ENCODE measurements around the gene SETD1B. TPM values are rescaled to one million over a fixed set of nuclear protein-coding genes. Genes with fewer than 3 reads are reported as not detected.

Gene SETD1B
- total RNA-seq, 1 donor, result 5.0 TPM

DNA sequence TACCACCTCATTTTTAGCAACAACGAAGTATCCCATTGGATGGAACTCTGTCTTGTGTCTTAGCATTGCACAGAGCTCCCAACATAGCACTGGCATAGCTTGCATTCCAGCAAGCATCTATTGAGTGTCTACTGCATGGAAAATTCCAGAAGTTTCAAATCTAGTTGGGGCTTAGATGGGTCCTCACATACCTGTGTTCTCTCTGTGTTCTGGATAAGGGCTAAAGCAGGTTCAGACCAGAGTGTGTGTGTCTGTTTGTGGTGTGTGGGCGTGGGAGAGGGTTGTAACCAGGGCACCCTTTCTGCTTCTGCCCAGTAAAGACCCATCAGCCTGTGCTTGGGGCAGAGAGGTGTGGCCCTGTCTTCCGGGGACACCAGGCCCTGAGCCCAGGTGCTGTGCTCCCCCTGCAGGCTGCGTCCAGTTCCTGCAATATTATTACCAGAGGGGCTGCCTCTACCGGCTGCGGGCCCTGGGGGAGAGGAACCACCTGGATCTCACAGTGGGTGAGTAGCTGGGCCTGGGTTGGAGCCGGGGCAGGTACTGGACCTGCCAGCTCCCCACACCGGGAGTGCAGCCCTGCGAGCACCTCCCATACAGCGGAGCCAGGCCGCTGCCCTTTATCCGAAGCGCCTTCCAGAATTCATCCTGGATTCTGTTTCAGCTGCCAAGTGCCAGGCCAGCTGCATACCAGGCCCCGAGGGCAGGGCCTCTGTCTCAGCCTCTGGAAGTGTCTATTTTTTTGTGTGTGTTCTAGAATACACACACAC is 30.6 kb upstream of the SETD1B start:
- TF ChIP-seq, protein P1, sequence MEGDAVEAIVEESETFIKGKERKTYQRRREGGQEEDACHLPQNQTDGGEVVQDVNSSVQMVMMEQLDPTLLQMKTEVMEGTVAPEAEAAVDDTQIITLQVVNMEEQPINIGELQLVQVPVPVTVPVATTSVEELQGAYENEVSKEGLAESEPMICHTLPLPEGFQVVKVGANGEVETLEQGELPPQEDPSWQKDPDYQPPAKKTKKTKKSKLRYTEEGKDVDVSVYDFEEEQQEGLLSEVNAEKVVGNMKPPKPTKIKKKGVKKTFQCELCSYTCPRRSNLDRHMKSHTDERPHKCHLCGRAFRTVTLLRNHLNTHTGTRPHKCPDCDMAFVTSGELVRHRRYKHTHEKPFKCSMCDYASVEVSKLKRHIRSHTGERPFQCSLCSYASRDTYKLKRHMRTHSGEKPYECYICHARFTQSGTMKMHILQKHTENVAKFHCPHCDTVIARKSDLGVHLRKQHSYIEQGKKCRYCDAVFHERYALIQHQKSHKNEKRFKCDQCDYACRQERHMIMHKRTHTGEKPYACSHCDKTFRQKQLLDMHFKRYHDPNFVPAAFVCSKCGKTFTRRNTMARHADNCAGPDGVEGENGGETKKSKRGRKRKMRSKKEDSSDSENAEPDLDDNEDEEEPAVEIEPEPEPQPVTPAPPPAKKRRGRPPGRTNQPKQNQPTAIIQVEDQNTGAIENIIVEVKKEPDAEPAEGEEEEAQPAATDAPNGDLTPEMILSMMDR (IDR thresholded peaks at IDR 0.05; ENCODE audit: insufficient read depth, low read length), result peak; percentile 84
- H3K4me3 ChIP-seq (ENCODE audit: low read depth, low read length), result no peak overlapping the region
- DNase-seq (ENCODE audit: low read depth), result peak; percentile 64

DNA sequence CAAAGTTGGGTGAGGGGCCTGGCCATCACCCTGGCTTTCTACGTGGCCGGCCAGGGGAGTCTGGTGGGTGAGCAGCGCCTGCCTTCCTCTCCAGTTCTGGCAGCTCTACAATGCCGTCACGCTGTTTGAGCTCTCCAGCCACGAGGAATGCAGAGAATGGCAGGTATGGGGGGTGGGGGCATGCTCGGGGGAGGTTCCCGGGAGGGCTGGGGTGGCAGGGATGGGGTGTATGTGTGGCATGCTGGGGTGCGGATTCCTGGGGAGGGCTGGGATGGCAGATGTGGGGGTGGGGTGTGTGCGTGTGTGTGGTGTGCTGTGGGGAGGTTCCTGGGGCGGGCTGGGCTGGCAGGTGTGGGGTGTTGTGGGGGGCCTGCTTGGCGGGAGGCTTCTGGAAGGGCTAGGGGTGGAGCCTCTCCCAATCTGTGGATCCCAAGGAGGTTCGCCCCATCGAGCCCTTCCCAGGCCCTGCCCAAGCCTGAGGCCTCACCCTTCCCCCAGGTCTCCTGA is 28.8 kb upstream of the SETD1B start:
- no peak for DNase-seq (ENCODE audit: low read depth)
- no peak overlapping the region for H3K4me3 ChIP-seq (ENCODE audit: low read depth, low read length)
- TF ChIP-seq, protein P1 (IDR thresholded peaks at IDR 0.05; ENCODE audit: insufficient read depth, low read length), result no peak

DNA sequence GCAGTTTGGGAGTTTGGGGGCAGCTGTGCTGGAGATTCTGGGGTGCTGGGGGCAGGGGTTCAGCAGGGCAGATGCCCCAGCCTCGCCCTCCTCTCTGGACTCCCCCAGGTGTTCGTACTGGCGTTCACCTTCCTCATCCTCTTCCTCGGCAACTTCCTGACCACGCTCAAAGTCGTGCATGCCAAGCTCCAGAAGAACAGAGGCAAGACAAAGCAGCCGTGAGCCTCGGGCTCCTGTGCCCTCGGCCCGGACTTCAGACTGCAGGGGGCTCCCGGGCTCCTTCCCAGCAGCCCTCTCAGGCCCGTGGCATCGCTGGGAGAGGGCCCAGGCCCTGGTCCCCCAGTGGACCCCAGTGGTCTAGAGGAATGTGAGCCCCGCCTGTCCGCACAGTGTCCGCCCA is 28.3 kb upstream of the SETD1B start:
- TF ChIP-seq, protein P1 (IDR thresholded peaks at IDR 0.05; ENCODE audit: insufficient read depth, low read length), result no peak
- DNase-seq (ENCODE audit: low read depth), result no peak
- H3K4me3 ChIP-seq (ENCODE audit: low read depth, low read length), result no peak overlapping the region

DNA sequence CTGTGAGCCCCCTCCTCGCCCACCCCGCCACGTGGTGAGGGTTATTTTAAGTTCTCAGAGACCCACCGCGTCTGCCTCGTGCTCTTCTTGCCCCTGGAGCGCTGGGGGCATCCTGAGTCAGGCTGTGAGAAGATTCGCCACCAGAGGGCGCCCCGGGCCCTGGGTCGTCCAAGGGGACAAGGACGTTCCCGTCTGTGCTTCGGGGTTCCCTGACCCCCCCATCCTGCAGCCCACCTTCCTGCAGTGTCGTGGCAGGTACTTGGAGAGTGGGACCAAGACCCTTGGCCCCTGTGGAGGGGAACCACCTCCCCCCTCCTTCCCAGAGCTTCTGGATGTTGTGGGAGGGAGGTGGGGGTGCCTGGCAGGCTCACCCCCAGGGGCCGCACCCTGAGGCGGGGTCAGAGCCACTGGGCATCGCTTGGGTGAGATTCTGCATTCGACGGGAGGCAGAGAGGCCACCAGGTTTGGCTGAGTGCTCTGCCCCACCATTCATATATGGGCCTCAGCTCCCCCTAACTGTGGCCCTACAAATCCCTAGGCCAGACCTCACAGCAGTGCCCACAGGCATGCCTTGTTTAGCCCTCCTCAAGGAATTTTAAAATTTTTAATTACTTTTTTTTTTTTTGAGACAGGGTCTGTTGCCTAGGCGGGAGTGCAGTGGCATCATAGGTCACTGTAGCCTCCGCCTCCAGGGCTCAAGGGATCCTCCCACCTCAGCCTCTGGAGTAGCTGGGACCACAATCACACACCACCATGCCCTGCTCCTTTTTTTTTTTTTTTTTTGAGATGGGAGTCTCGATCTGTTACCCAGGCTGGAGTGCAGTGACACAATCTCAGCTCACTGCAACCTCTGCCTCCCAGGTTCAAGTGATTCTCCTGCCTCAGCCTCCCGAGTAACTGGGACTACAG is 27.4 kb upstream of the SETD1B start:
- peak; percentile 61 for DNase-seq (ENCODE audit: low read depth)
- H3K4me3 ChIP-seq (ENCODE audit: low read depth, low read length), result no peak overlapping the region
- TF ChIP-seq, protein P1 (IDR thresholded peaks at IDR 0.05; ENCODE audit: insufficient read depth, low read length), result peak; percentile 84

DNA sequence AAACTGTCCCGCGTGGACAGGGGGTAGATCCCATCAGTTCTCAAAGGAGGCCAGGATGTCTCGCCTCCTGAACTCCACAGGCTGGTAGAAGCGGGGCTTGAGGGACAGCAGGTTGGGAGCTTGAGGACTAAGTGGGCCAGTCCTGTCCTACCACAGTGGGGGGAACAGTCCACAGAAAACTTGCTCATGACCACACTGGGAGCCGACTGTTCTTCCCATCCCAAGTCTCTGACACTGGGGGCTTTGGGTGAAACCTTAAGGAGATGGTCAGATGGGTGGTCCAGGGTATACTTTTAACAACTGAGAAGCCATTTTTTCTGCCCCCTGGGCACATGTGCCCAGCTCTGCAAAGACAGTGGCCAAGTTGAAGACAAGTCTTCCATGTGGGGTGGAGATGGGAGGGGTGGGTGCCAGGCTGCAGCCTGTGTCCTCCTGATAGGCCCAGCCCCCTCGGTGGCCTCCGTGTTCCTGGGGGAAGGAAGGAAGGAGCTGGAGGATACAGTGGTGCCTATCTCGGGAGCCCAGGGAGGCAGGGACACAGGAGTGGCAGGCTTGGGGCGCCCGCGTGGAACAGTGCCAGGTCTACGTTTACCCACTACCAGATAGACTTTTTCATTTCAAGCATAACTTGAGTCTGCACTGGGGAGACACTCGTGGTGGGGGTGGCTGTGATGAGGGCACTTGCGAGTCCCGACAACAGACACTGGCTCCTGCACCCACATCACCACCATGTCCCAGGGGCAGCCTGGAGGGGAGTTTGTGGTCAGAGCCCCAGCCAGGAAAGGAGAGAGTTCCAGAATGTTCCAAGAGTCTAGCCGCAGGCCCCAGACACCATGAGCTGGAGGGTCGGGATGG is 25.0 kb upstream of the SETD1B start:
- no peak for DNase-seq (ENCODE audit: low read depth)
- TF ChIP-seq, protein P1 (IDR thresholded peaks at IDR 0.05; ENCODE audit: insufficient read depth, low read length), result no peak
- H3K4me3 ChIP-seq (ENCODE audit: low read depth, low read length), result no peak overlapping the region

DNA sequence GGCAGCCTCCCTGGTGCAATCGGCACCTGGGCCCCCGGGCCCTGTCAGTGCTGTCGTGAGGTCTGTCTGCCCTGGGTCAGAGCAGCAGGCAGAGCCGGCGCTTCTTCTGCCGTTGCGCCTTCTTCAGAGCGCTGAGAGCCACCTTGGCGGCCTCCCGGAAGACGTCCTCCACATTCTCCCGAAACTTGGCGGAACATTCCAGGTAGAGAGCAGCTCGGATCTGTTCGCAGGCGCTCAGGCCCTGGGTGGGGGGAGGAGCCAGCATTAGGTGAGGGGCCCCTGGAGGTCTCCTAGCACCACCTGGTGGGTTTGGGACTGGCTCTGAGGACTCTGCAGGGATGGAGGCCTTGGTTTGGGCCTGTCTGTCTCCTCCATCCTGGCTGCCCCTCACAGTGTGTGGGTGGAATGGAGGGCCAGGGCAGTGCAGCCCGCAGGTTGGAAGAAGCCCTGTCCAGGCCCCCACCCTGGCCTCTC is 24.4 kb upstream of the SETD1B start:
- TF ChIP-seq, protein P1 (IDR thresholded peaks at IDR 0.05; ENCODE audit: insufficient read depth, low read length), result no peak
- no peak overlapping the region for H3K4me3 ChIP-seq (ENCODE audit: low read depth, low read length)
- DNase-seq (ENCODE audit: low read depth), result no peak

All from fibroblast of the aortic adventitia (primary cell).